K562 (cell line): ENCODE data around the gene PLEKHO1. TPM values are rescaled to one million over a fixed set of nuclear protein-coding genes. Genes with fewer than 3 reads are reported as not detected.

Experiments
- ARID4B ChIP-seq: sonication (generic); formaldehyde crosslinking; IDR thresholded peaks from 2 replicates; pipeline ENCODE4 v1.8.0; 2022; ENCODE audit warnings: mild to moderate bottlenecking, missing genetic modification reagents
- CEBPB ChIP-seq: fragments of 450-650 bp; IDR thresholded peaks from 2 replicates; pipeline ENCODE4 v1.6.1; 2016; ENCODE audit warnings: missing genetic modification characterization, missing compliant biosample characterization
- CHD2 ChIP-seq: IDR thresholded peaks from 2 replicates; pipeline ENCODE4 v1.6.1; 2011; ENCODE audit warnings: low read depth, low read length
- FOXJ2 ChIP-seq: fragments of 200-800 bp; sonication (Bioruptor generic); IDR thresholded peaks from 2 replicates; pipeline ENCODE4 v1.6.1; 2016; ENCODE audit warnings: missing genetic modification characterization, missing compliant biosample characterization
- GATAD2A ChIP-seq: fragments of 450-650 bp; IDR thresholded peaks from 2 replicates; pipeline ENCODE4 v1.6.1; 2017
- GTF2E2 ChIP-seq: fragments of 200-800 bp; sonication (Bioruptor generic); IDR thresholded peaks from 2 replicates; pipeline ENCODE4 v1.6.1; 2016; ENCODE audit warnings: missing genetic modification characterization, missing compliant biosample characterization
- HMGN3 ChIP-seq: IDR thresholded peaks from 2 replicates; pipeline ENCODE4 v1.6.1; 2011; ENCODE audit warnings: borderline replicate concordance, low read depth, mild to moderate bottlenecking, mixed read lengths, low read length; ENCODE audit not compliant: insufficient read length; ENCODE audit errors: extremely low read depth
- JUND ChIP-seq, 2 experiments: IDR thresholded peaks; 2 replicates in 1 of 2; 3 replicates in 1 of 2; pipeline ENCODE4 v1.6.1; 2011; ENCODE audit warnings: borderline replicate concordance in 2 of 2, low read depth in 2 of 2, low read length in 2 of 2, improper control_type of control experiment in 1 of 2, missing biosample characterization in 1 of 2, missing genetic modification characterization in 1 of 2, missing genetic modification reagents in 1 of 2
- KDM2B ChIP-seq: fragments of 250-450 bp; sonication (Bioruptor Pico); IDR thresholded peaks from 2 replicates; pipeline ENCODE4 v1.8.0; 2021; ENCODE audit warnings: mild to moderate bottlenecking, moderate library complexity
- MEF2D ChIP-seq: conservative IDR thresholded peaks from 2 replicates; pipeline ENCODE4 v1.6.1; 2016; ENCODE audit warnings: low read depth, missing genetic modification characterization, missing compliant biosample characterization
- MYC ChIP-seq, 2 experiments: fragments of 250-450 bp in 1 of 2; sonication (Bioruptor Pico) in 1 of 2; IDR thresholded peaks; 2 replicates each; pipeline versions ENCODE4 v1.5.1 to v1.6.1; 2012 to 2021; ENCODE audit warnings: low read depth in 2 of 2, borderline replicate concordance in 1 of 2, improper control_type of control experiment in 1 of 2, low read length in 1 of 2, mild to moderate bottlenecking in 1 of 2, moderate library complexity in 1 of 2
- NUFIP1 ChIP-seq: fragments of 450-650 bp; IDR thresholded peaks from 2 replicates; pipeline ENCODE4 v1.6.1; 2018; ENCODE audit not compliant: partially characterized antibody
- POLR2B ChIP-seq: fragments of 450-650 bp; IDR thresholded peaks from 2 replicates; pipeline ENCODE4 v1.6.1; 2018; ENCODE audit warnings: low read depth; ENCODE audit not compliant: partially characterized antibody
- SMARCE1 ChIP-seq: fragments of 450-650 bp; IDR thresholded peaks from 2 replicates; pipeline ENCODE4 v1.7.1; 2016; ENCODE audit warnings: mild to moderate bottlenecking
- SRF ChIP-seq, 2 experiments: fragments of 250-450, 450-650 bp in 1 of 2; sonication (Bioruptor Pico) in 1 of 2; sonication (generic) in 1 of 2; formaldehyde crosslinking; IDR thresholded peaks; 2 replicates each; pipeline versions ENCODE4 v1.5.0 to v1.5.1; 2020 to 2022; ENCODE audit warnings: mild to moderate bottlenecking in 1 of 2, missing genetic modification reagents in 1 of 2
- STAT5A ChIP-seq: IDR thresholded peaks from 2 replicates; pipeline ENCODE4 v1.6.1; 2012; ENCODE audit warnings: low read length, inconsistent platforms, borderline replicate concordance
- TCF3 ChIP-seq: sonication (generic); formaldehyde crosslinking; IDR thresholded peaks from 2 replicates; pipeline ENCODE4 v1.4.0; 2020; ENCODE audit warnings: mild to moderate bottlenecking, missing genetic modification reagents
- XRCC5 ChIP-seq: fragments of 200-400 bp; formaldehyde crosslinking; IDR thresholded peaks from 2 replicates; pipeline ENCODE4 v1.6.1; 2017; ENCODE audit warnings: low read depth, mild to moderate bottlenecking, low read length
- ZFP36 ChIP-seq: fragments of 150-350 bp; IDR thresholded peaks from 2 replicates; pipeline ENCODE4 v1.6.1; 2018; ENCODE audit warnings: low read length, low read depth; ENCODE audit not compliant: partially characterized antibody
- ZNF644 ChIP-seq: fragments of 200-800 bp; sonication (Bioruptor generic); IDR thresholded peaks from 2 replicates; pipeline ENCODE4 v1.6.1; 2016; ENCODE audit warnings: low read depth, missing genetic modification characterization, missing compliant biosample characterization
- polyA plus RNA-seq, 8 experiments: library from polyadenylated mRNA; depleted of rRNA in 4 of 8; stranded (reverse) in 5 of 8; unstranded in 3 of 8; fragments of >200 nt; fragmentation: Nextera tagmentation in 2 of 8; fragmentation: Illumina TruSeq in 1 of 8; extraction: Ambion mirVana in 2 of 8; extraction: Trizol in 1 of 8; gene quantifications; 2 replicates each; pipeline versions ENCODE4 v1.2.1 to v1.2.3, GENCODE V29; 2011 to 2014; ENCODE audit warnings: inconsistent platforms in 1 of 8, missing spikeins in 1 of 8
- total RNA-seq, 7 experiments: library from RNA; depleted of rRNA in 6 of 7; stranded (reverse); fragments of >200 nt in 6 of 7; fragmentation: Illumina TruSeq in 2 of 7; extraction: Trizol in 2 of 7; gene quantifications; 2 replicates each; pipeline versions ENCODE4 v1.2.1 to v1.2.3, GENCODE V29; 2011 to 2021; ENCODE audit warnings: low replicate concordance in 1 of 7
- TF ChIP-seq, protein P1 (sequence below): IDR thresholded peaks from 2 replicates; pipeline ENCODE4 v1.6.1; 2014; ENCODE audit warnings: antibody characterized with exemption

Gene PLEKHO1
- total and polyA plus RNA-seq, 9 of the 15 experiments (the other 6 are each of a cell fraction or from before 2014, with no cell fraction given), result 0.39 to 16.2 (median 9.6) TPM

GRCh38 chr1:150162862-150163706 lies 13.4 kb downstream of the PLEKHO1 start (continued):
- peak; percentile 54 for TF ChIP-seq MYC (IDR thresholded peaks at IDR 0.05; ENCODE audit: low read depth, low read length)
- TF ChIP-seq MYC (CRISPR knock-in tag; IDR thresholded peaks at IDR 0.05; ENCODE audit: borderline replicate concordance, low read depth), result no peak
- TF ChIP-seq FOXJ2, result peak; percentile 45; the same call in 1 of the 2 replicates
- 0 out of 2 replicates have a peak, but pooled peaks have one; percentile 31 for TF ChIP-seq CEBPB (tag)
- TF ChIP-seq CHD2, result 0 out of 2 replicates have a peak, but pooled peaks have one; percentile 49
- peak; percentile 75 for TF ChIP-seq TCF3
- peak; percentile 98 to 100 for TF ChIP-seq SRF (CRISPR knock-in tag; IDR thresholded peaks at IDR 0.05)
- TF ChIP-seq ZFP36, result peak; percentile 86
- peak; percentile 45 for TF ChIP-seq JUND (IDR thresholded peaks at IDR 0.05; ENCODE audit: borderline replicate concordance, low read depth, low read length)
- peak; percentile 27; the same call in 1 of the 3 replicates for TF ChIP-seq JUND (tag; IDR thresholded peaks at IDR 0.05; ENCODE audit: borderline replicate concordance, low read depth, low read length)
- peak; percentile 84 for TF ChIP-seq GTF2E2
- no peak for TF ChIP-seq HMGN3
- TF ChIP-seq, protein P1, sequence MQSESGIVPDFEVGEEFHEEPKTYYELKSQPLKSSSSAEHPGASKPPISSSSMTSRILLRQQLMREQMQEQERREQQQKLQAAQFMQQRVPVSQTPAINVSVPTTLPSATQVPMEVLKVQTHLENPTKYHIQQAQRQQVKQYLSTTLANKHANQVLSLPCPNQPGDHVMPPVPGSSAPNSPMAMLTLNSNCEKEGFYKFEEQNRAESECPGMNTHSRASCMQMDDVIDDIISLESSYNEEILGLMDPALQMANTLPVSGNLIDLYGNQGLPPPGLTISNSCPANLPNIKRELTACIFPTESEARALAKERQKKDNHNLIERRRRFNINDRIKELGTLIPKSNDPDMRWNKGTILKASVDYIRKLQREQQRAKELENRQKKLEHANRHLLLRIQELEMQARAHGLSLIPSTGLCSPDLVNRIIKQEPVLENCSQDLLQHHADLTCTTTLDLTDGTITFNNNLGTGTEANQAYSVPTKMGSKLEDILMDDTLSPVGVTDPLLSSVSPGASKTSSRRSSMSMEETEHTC, result peak; percentile 38; the same call in 1 of the 2 replicates
- peak; percentile 16 for TF ChIP-seq NUFIP1
- TF ChIP-seq KDM2B, result no peak
- TF ChIP-seq MEF2D (tag), result peak; percentile 36; the same call in 1 of the 2 replicates
- TF ChIP-seq ARID4B (CRISPR knock-in tag), result no peak
- peak; percentile 74 for TF ChIP-seq SMARCE1
- peak; percentile 67; the same call in 1 of the 2 replicates for TF ChIP-seq ZNF644 (tag)
- peak; percentile 65 for TF ChIP-seq POLR2B
- 0 out of 2 replicates have a peak, but pooled peaks have one; percentile 51 for TF ChIP-seq XRCC5
- 0 out of 2 replicates have a peak, but pooled peaks have one; percentile 42 for TF ChIP-seq STAT5A
- TF ChIP-seq GATAD2A, result 0 out of 2 replicates have a peak, but pooled peaks have one; percentile 12
